ENCODE results near the gene CBFA2T3.

CBFA2T3 gene

DNA sequence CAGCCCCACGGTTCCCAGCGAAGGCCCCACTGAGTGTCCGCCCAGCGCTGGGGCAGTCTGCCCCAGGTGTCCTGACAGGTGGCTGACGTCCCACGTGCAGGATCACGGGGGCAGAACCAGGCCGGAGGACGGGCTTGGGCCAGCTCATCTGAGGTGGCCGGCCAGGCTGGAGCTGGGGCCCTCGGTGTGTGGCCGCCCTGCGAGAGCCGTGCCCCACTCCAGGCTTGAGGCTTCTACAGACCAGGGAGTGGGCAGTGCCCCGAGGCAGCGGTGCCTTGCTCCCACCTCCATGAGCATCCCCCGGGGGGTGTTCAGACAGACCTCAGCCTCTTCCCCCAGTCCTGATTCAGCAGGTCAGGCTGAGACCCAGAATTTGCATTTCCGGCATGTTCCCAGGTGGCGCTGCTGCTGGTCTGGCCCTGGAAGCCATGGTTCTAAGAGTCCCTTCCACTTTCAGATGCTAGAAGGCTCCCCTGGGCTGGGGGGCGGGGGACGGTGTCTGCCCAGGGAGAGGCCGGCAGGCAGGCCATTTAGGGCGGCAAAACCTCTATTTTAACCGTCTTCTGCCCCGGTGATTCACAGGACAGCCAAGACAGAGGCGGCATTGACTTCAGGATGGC lies 75.2 kb downstream of the CBFA2T3 start:
- TF ChIP-seq, protein P1, sequence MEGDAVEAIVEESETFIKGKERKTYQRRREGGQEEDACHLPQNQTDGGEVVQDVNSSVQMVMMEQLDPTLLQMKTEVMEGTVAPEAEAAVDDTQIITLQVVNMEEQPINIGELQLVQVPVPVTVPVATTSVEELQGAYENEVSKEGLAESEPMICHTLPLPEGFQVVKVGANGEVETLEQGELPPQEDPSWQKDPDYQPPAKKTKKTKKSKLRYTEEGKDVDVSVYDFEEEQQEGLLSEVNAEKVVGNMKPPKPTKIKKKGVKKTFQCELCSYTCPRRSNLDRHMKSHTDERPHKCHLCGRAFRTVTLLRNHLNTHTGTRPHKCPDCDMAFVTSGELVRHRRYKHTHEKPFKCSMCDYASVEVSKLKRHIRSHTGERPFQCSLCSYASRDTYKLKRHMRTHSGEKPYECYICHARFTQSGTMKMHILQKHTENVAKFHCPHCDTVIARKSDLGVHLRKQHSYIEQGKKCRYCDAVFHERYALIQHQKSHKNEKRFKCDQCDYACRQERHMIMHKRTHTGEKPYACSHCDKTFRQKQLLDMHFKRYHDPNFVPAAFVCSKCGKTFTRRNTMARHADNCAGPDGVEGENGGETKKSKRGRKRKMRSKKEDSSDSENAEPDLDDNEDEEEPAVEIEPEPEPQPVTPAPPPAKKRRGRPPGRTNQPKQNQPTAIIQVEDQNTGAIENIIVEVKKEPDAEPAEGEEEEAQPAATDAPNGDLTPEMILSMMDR (conservative IDR thresholded peaks at IDR 0.05; ENCODE audit: control insufficient read depth, insufficient read depth, low read depth, low read length) = no peak
- no peak overlapping the region for H3K4me3 ChIP-seq (ENCODE audit: control insufficient read depth, low read depth, low read length)
- no peak for DNase-seq (ENCODE audit: low read depth)

DNA sequence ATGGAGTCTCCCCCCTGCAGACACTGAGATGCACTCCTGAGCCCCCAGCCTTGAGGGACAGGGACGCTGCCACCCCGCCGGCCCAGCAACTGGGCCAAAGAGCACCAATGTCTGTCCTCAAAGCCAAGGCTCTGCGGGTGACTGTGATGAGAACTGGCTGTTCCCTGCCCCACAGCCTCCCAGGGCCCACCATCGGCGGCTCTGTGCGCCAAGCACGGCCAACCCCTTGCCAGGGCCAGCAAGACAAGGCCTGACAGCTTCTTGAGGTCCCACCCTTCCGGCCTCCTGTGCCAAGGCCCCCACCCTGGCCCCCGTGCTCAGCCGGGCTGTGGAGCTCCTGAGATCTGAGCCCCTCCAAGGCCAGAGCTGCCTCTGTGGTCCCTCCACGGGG lies 76.3 kb downstream of the CBFA2T3 start:
- TF ChIP-seq, protein P1 (conservative IDR thresholded peaks at IDR 0.05; ENCODE audit: control insufficient read depth, insufficient read depth, low read depth, low read length) = no peak
- H3K4me3 ChIP-seq (ENCODE audit: control insufficient read depth, low read depth, low read length) = no peak overlapping the region
- DNase-seq (ENCODE audit: low read depth) = no peak

DNA sequence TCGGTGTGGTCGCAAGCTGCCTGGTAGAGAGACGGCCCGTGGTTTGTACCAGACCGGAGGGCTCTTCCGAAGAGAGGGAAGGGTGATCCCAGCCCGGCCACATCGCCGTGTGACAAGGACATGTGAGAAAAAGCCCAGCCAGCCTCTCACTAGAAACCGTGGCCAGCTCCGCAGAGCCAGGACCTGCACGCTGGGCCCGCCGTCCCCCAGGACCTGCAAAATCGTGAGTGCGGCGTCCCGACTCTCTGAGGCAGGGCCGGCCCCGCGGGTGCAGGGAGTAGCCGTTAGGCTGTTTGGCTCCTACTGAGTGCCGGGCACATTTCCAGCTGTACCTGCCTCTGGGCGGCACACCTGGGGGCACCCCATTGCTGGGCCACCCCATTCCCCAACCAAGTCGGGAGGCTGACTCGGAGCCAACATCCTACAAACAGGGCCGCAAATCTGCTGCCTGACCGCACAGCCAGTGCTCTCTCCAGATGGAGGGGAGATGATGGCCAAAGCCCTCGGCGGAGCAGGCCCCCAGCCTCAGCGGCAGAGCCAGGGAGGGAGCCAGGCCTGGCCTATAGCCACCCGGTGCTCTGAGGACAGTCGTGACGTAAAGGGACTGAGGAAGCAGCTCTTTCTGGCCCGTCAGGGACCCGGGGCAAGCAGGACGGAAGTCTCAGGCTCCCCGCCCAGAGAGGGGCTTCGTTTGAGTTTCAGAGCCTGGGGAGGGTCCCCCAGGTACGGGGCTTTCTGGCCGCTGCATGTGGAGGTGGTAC lies 76.9 kb downstream of the CBFA2T3 start:
- TF ChIP-seq, protein P1 (conservative IDR thresholded peaks at IDR 0.05; ENCODE audit: control insufficient read depth, insufficient read depth, low read depth, low read length) = no peak
- no peak overlapping the region for H3K4me3 ChIP-seq (ENCODE audit: control insufficient read depth, low read depth, low read length)
- no peak for DNase-seq (ENCODE audit: low read depth)

DNA sequence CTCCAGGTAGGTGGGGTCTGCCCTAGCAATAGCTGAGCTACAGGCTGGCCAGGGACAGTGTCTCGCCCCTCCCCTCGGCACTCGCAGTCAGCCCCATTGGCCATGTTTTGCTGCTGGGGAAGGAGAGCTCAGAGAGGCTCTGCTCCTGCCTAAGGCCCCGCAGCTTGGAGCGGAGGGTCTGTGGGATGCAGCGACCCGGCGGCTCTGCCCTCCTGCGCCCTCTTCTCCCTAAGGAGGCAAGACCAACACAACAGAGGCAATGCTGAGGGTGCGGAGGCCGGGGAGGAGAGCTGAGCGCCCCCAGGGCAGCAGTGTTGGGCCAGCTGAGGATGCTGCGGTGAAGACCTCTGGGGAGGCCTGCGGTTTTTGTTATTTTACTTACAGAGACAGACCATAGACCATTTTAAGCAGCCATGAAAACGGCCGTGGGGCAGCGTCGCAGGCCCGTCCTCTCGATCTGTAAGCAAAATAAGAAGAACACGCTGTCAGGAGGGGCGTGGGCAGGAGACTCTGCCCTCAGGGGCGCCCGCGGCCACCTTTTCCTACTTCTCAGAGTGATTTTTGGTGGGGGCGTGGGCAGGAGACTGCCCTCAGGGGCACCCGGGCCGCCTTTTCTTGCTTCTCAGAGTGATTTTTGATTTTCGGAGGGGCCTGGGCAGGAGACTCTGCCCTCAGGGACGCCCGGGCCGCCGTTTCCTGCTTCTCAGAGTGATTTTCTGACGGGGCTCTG lies 79.1 kb downstream of the CBFA2T3 start:
- TF ChIP-seq, protein P1 (conservative IDR thresholded peaks at IDR 0.05; ENCODE audit: control insufficient read depth, insufficient read depth, low read depth, low read length) = no peak
- H3K4me3 ChIP-seq (ENCODE audit: control insufficient read depth, low read depth, low read length) = no peak overlapping the region
- DNase-seq (ENCODE audit: low read depth) = no peak

DNA sequence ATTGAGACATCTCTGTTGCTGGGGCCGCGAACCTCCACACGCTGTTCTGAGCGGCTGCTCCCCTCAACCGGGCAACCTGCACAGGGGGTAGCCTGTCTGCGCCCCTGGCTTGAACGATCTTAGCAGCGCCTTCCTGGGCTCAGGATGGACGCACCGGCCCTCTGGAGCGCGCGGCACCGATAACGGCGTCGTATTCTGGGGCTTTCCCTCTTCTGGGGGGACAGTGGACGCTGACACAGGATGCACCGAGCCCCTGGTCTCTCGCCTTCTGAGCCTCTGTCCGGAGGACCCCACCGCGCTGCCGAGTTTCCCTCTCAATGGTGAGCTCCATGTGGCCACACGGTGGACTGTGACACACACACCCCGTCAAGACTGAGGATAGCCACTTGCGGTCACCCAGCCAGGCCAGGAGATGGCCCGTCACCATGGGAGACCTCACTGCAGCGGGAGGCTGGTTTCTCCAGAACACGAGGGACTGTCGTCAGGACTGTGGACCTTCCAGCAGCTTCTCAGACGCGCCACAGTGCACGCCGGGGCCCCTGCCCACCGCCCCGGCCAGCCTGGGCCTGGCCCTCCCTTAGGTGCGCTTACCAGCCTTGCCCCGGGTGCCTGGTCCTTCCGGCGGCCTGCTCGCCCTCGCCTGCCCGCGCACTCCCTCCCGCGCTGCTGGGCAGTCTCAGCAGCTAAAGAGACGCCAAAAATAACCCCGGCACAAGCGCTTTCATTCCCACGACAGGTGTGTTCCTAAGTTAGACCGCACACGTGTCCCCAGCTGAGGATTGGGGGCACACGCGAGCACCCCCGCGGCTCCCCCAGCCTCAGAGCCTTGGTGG lies 80.6 kb downstream of the CBFA2T3 start:
- TF ChIP-seq, protein P1 (conservative IDR thresholded peaks at IDR 0.05; ENCODE audit: control insufficient read depth, insufficient read depth, low read depth, low read length) = no peak
- DNase-seq (ENCODE audit: low read depth) = no peak
- H3K4me3 ChIP-seq (ENCODE audit: control insufficient read depth, low read depth, low read length) = no peak overlapping the region

DNA sequence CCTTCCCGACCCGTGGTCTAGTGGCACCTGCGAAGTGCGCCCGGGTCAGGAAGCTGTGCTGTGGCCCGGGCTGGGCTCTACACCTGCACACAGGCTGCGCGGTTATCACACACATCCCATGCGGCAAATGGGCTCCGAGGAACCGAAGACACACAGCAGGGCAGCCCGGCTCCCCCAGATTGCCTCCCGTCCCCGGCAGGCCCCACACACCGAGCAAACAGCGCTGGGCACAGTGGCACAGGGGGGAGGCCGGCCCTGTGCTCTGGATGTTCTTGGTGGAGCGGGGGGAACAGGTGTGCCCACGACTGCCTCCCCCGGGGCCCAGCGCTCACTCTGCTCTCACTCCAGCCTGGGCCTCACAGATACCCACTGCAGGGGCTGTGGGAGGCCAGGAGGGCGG lies 81.7 kb downstream of the CBFA2T3 start:
- TF ChIP-seq, protein P1 (conservative IDR thresholded peaks at IDR 0.05; ENCODE audit: control insufficient read depth, insufficient read depth, low read depth, low read length) = no peak
- H3K4me3 ChIP-seq (ENCODE audit: control insufficient read depth, low read depth, low read length) = no peak overlapping the region
- no peak for DNase-seq (ENCODE audit: low read depth)
